H1 (cell line): Measurements from ENCODE around the gene EIPR1. TPM values are rescaled to one million over a fixed set of nuclear protein-coding genes. Genes with fewer than 3 reads are reported as not detected.

ENCODE experiments used
- CTCF ChIA-PET: fragments of 300-600 bp; sonication (Branson Sonifier 250); formaldehyde crosslinking; loops from one replicate; lab custom pipeline; 2021; ENCODE audit not compliant: partially characterized antibody; lab: Charles Lee
- POLR2A ChIA-PET: fragments of 300-600 bp; sonication (Branson Sonifier 250); formaldehyde crosslinking; loops from one replicate; lab custom pipeline; 2021; ENCODE audit warnings: inconsistent platforms; ENCODE audit not compliant: partially characterized antibody; lab: Charles Lee
- DNase-seq, 2 experiments: peaks; one replicate each; pipeline versions ENCODE4 v3.0.0 to v3.0.0-alpha.2; 2010 to 2022; ENCODE audit warnings: low spot score in 2 of 2, low read depth in 1 of 2, mixed read lengths in 1 of 2
- FAIRE-seq: peaks from 2 replicates; lab custom pipeline; 2011; peaks lifted over from hg19 to GRCh38; lab: Jason Lieb, UNC
- H2AFZ ChIP-seq: 2 replicates; pipeline ENCODE4 v1.8.1; 2012; ENCODE audit warnings: low read length, inconsistent platforms
- H2AK5ac ChIP-seq: 2 replicates; pipeline ENCODE4 v1.6.1; 2013; ENCODE audit warnings: low read depth, low read length
- H2BK120ac ChIP-seq: replicated peaks from 2 replicates; pipeline ENCODE3; 2013; ENCODE audit warnings: low read depth, low read length, inconsistent platforms
- H2BK12ac ChIP-seq: 2 replicates; pipeline ENCODE4 v1.6.1; 2013; ENCODE audit warnings: low read depth, low read length
- H2BK15ac ChIP-seq: 2 replicates; pipeline ENCODE4 v1.6.1; 2013; ENCODE audit warnings: low read length
- H2BK20ac ChIP-seq: 2 replicates; pipeline ENCODE4 v1.6.1; 2013; ENCODE audit warnings: low read length
- H2BK5ac ChIP-seq: 2 replicates; pipeline ENCODE4 v1.6.1; 2013; ENCODE audit warnings: low read depth, low read length
- H3K14ac ChIP-seq: 2 replicates; pipeline ENCODE4 v1.6.1; 2013; ENCODE audit warnings: inconsistent platforms; ENCODE audit not compliant: insufficient read length
- H3K18ac ChIP-seq: 2 replicates; pipeline ENCODE4 v1.6.1; 2013; ENCODE audit warnings: low read length; ENCODE audit errors: extremely low read depth
- H3K23ac ChIP-seq: 2 replicates; pipeline ENCODE4 v1.6.1; 2013; ENCODE audit warnings: inconsistent platforms; ENCODE audit not compliant: insufficient read length
- H3K23me2 ChIP-seq: 2 replicates; pipeline ENCODE4 v1.6.1; 2013; ENCODE audit warnings: low read depth, low read length
- H3K27ac ChIP-seq: 2 replicates; pipeline ENCODE4 v1.6.1; 2011; ENCODE audit warnings: low read depth, low read length, inconsistent platforms
- H3K27me3 ChIP-seq, 4 experiments: replicated peaks in 1 of 4; 1 replicate in 1 of 4; 2 replicates in 3 of 4; pipeline versions ENCODE4 v1.6.1 to v1.8.1; 2011 to 2013; ENCODE audit warnings: low read length in 3 of 4, mild to moderate bottlenecking in 3 of 4, inconsistent platforms in 2 of 4, mixed read lengths in 2 of 4, moderate library complexity in 1 of 4; ENCODE audit not compliant: control insufficient read depth in 3 of 4, insufficient read depth in 3 of 4; ENCODE audit errors: extremely low read depth in 1 of 4
- H3K36me3 ChIP-seq, 4 experiments: 2 replicates each; pipeline versions ENCODE4 v1.6.1 to v1.8.1; 2011 to 2013; ENCODE audit warnings: mild to moderate bottlenecking in 4 of 4, low read length in 3 of 4, moderate library complexity in 2 of 4, control low read depth in 1 of 4, inconsistent platforms in 1 of 4; ENCODE audit not compliant: insufficient read depth in 4 of 4, control insufficient read depth in 2 of 4
- H3K4ac ChIP-seq: replicated peaks from 2 replicates; pipeline ENCODE3; 2013; ENCODE audit warnings: low read length, low read depth, mixed read lengths, inconsistent platforms; ENCODE audit not compliant: insufficient read length
- H3K4me1 ChIP-seq, 4 experiments: replicated peaks in 1 of 4; 1 replicate in 1 of 4; 2 replicates in 3 of 4; pipeline versions ENCODE4 v1.6.1 to v1.8.1; 2011 to 2013; ENCODE audit warnings: low read length in 3 of 4, inconsistent platforms in 2 of 4, mixed read lengths in 1 of 4; ENCODE audit not compliant: insufficient read depth in 4 of 4, control insufficient read depth in 3 of 4
- H3K4me2 ChIP-seq, 2 experiments: 2 replicates each; pipeline versions ENCODE4 v1.6.1 to v1.8.1; 2011 to 2013; ENCODE audit warnings: low read depth in 2 of 2, low read length in 2 of 2, control low read depth in 1 of 2, inconsistent platforms in 1 of 2, mild to moderate bottlenecking in 1 of 2; ENCODE audit not compliant: insufficient read depth in 1 of 2
- H3K4me3 ChIP-seq, 4 experiments: fragments of 200-600, 300-600 bp in 1 of 4; sonication (generic), shearing (Covaris generic), sonication (Bioruptor Twin) in 1 of 4; 2 replicates each; pipeline versions ENCODE4 v1.5.1 to v1.8.1; 2011 to 2016; ENCODE audit warnings: low read length in 4 of 4, low read depth in 3 of 4, control low read depth in 2 of 4, inconsistent platforms in 2 of 4, mild to moderate bottlenecking in 2 of 4, mixed read lengths in 1 of 4, moderate library complexity in 1 of 4; ENCODE audit not compliant: insufficient read depth in 2 of 4; ENCODE audit errors: extremely low read depth in 1 of 4
- H3K56ac ChIP-seq: replicated peaks from 2 replicates; pipeline ENCODE3; 2013; ENCODE audit warnings: low read depth, mild to moderate bottlenecking, mixed read lengths, low read length, inconsistent platforms; ENCODE audit not compliant: insufficient read length
- H3K79me1 ChIP-seq: 2 replicates; pipeline ENCODE4 v1.6.1; 2013; ENCODE audit warnings: low read depth, low read length, control low read depth
- H3K79me2 ChIP-seq, 2 experiments: 2 replicates each; pipeline versions ENCODE4 v1.6.1 to v1.8.1; 2012 to 2013; ENCODE audit warnings: low read length in 2 of 2, mild to moderate bottlenecking in 2 of 2, inconsistent platforms in 1 of 2; ENCODE audit not compliant: insufficient read depth in 2 of 2, control insufficient read depth in 1 of 2
- H3K9ac ChIP-seq, 4 experiments: replicated peaks in 1 of 4; 1 replicate in 1 of 4; 2 replicates in 3 of 4; pipeline versions ENCODE4 v1.6.1 to v1.8.1; 2011 to 2013; ENCODE audit warnings: low read depth in 3 of 4, low read length in 3 of 4, control low read depth in 2 of 4, mild to moderate bottlenecking in 2 of 4, moderate library complexity in 2 of 4, inconsistent platforms in 1 of 4; ENCODE audit errors: extremely low read depth in 1 of 4
- H3K9me3 ChIP-seq, 2 experiments: 2 replicates each; pipeline versions ENCODE4 v1.6.1 to v1.8.1; 2012 to 2013; ENCODE audit warnings: mild to moderate bottlenecking in 2 of 2, moderate library complexity in 2 of 2, control low read depth in 1 of 2, inconsistent platforms in 1 of 2, low read depth in 1 of 2, low read length in 1 of 2, mixed read lengths in 1 of 2; ENCODE audit not compliant: insufficient read depth in 2 of 2
- H4K20me1 ChIP-seq, 2 experiments: replicated peaks in 1 of 2; 2 replicates each; pipeline versions ENCODE3 to v1.8.1; 2011 to 2013; ENCODE audit warnings: inconsistent platforms in 2 of 2, low read length in 2 of 2, mild to moderate bottlenecking in 1 of 2; ENCODE audit not compliant: insufficient read depth in 2 of 2, control insufficient read depth in 1 of 2
- H4K5ac ChIP-seq: 2 replicates; pipeline ENCODE4 v1.6.1; 2013; ENCODE audit warnings: low read length, low read depth, mixed read lengths, inconsistent platforms; ENCODE audit not compliant: insufficient read length
- H4K8ac ChIP-seq: 2 replicates; pipeline ENCODE4 v1.8.0; 2013; ENCODE audit warnings: mild to moderate bottlenecking, moderate library complexity, low read length, inconsistent platforms; ENCODE audit not compliant: insufficient read depth; ENCODE audit errors: extremely low read depth
- H4K91ac ChIP-seq: replicated peaks from 2 replicates; pipeline ENCODE3; 2013; ENCODE audit warnings: low read length, mixed read lengths, inconsistent platforms; ENCODE audit not compliant: insufficient read length
- BRCA1 ChIP-seq: IDR thresholded peaks from 2 replicates; pipeline ENCODE4 v1.6.1; 2012; ENCODE audit warnings: low read depth, low read length, improper control_type of control experiment
- CEBPB ChIP-seq: IDR thresholded peaks from 2 replicates; pipeline ENCODE4 v1.6.1; 2012; ENCODE audit warnings: low read depth, low read length
- CHD2 ChIP-seq: IDR thresholded peaks from 2 replicates; pipeline ENCODE4 v1.6.1; 2012; ENCODE audit warnings: low read length, improper control_type of control experiment
- CREB1 ChIP-seq: IDR thresholded peaks from 2 replicates; pipeline ENCODE4 v1.6.1; 2012; ENCODE audit warnings: inconsistent platforms
- EP300 ChIP-seq, 2 experiments: IDR thresholded peaks; 1 replicate in 1 of 2; 2 replicates in 1 of 2; pipeline ENCODE4 v1.6.1; 2011 to 2012; ENCODE audit warnings: low read depth in 2 of 2, low read length in 2 of 2, mild to moderate bottlenecking in 2 of 2, borderline replicate concordance in 1 of 2, inconsistent platforms in 1 of 2, moderate library complexity in 1 of 2
- GABPA ChIP-seq: IDR thresholded peaks from 2 replicates; pipeline ENCODE4 v1.6.1; 2011; ENCODE audit warnings: mild to moderate bottlenecking, low read length, moderate library complexity, borderline replicate concordance; ENCODE audit not compliant: insufficient read depth
- JUND ChIP-seq: IDR thresholded peaks from 2 replicates; pipeline ENCODE4 v1.6.1; 2011; ENCODE audit warnings: mild to moderate bottlenecking, improper control_type of control experiment, low read length
- NANOG ChIP-seq: IDR thresholded peaks from 2 replicates; pipeline ENCODE4 v1.6.1; 2011; ENCODE audit warnings: low read length, low read depth, mild to moderate bottlenecking, inconsistent platforms; ENCODE audit not compliant: insufficient read depth, poor library complexity, severe bottlenecking
- PHF8 ChIP-seq: fragments of 200-600 bp; sonication (generic); conservative IDR thresholded peaks from 2 replicates; pipeline ENCODE4 v1.7.1; 2012; ENCODE audit warnings: low read depth, mild to moderate bottlenecking, inconsistent platforms, low read length, moderate library complexity
- POLR2A ChIP-seq, 2 experiments: IDR thresholded peaks; 1 replicate in 1 of 2; 2 replicates in 1 of 2; pipeline ENCODE4 v1.6.1; 2011; ENCODE audit warnings: low read depth in 2 of 2, low read length in 2 of 2, mild to moderate bottlenecking in 2 of 2; ENCODE audit errors: control extremely low read depth in 1 of 2
- YY1 ChIP-seq: IDR thresholded peaks from 2 replicates; pipeline ENCODE4 v1.6.1; 2011; ENCODE audit warnings: low read depth, mild to moderate bottlenecking, low read length
- WGBS, 2 experiments: shearing (Covaris generic) in 1 of 2; methylation state at CpG; one replicate each; pipeline versions ENCODE4 v1.1.6 to v1.1.7; 2013 to 2015; ENCODE audit warnings: low lambda C conversion rate in 2 of 2, mixed read lengths in 2 of 2, inconsistent platforms in 1 of 2, low coverage in 1 of 2, missing lambda C conversion rate in 1 of 2; ENCODE audit not compliant: insufficient replicate concordance in 2 of 2, insufficient coverage in 1 of 2, insufficient read length in 1 of 2; ENCODE audit errors: extremely low coverage in 1 of 2, missing lambda C conversion rate in 1 of 2; 5-methylcytosine and 5-hydroxymethylcytosine counted together
- polyA plus RNA-seq, 7 experiments: library from polyadenylated mRNA; depleted of rRNA in 3 of 7; stranded (reverse) in 5 of 7; unstranded in 2 of 7; fragments of >200 nt in 5 of 7; fragments of 200-250 nt in 2 of 7; gene quantifications; 1 replicate in 5 of 7; 2 replicates in 1 of 7; 4 replicates in 1 of 7; pipeline versions ENCODE4 v1.2.1 to v1.2.3, GENCODE V29; 2011 to 2013; ENCODE audit warnings: missing spikeins in 2 of 7, mixed read lengths in 2 of 7
- total RNA-seq: library from RNA; stranded (reverse); fragmentation: NEBNext Ultra II Directional; extraction: Animal tissue kit (Norgen Biotek cat#: 25700); gene quantifications from 2 replicates; pipeline ENCODE4 v1.2.1, GENCODE V29; 2021

EIPR1 gene
- total and polyA plus RNA-seq, 2 of the 8 experiments (the other 6 are each of a cell fraction or from before 2014, with no cell fraction given) = 26.3 to 56.4 TPM

GRCh38 chr2:3379647-3380534 lies 2.3 kb upstream of the EIPR1 start, which contains the start of gene TRAPPC12:
Gene TRAPPC12 (plus strand): TSS chr2:3379694. CDS start chr2:3387624, 7,930 bp downstream.
- Histone ChIP-seq H4K91ac (peak within 1 kb of the TSS; percentile 91), H3K79me1 (peaks cover 3% of the 10 kb centered on the region; the same call in 1 of the 2 replicates), H3K4ac (no peak within 1 kb of the TSS), H3K56ac (peak within 1 kb of the TSS; percentile 94), H4K20me1 (no peaks in the 10 kb centered on the region), H3K23ac (no peak within 1 kb of the TSS), H3K4me2 (peak within 1 kb of the TSS; percentile 82 to 91), H3K9ac (peak within 1 kb of the TSS; percentile 67 to 88 (median 84)), H2BK15ac (0 out of 2 replicates have a peak within 1 kb of the TSS, but pooled peaks have one; percentile 81), H4K5ac (peak within 1 kb of the TSS; percentile 99), H3K27ac (peak within 1 kb of the TSS; percentile 56), H3K4me1 (peaks cover 5 to 9% (median 6%) of the 10 kb centered on the region in 4 experiments; a peak in 6 of 7 replicates), H3K27me3 (no peaks in the 10 kb centered on the region), H3K14ac (no peak within 1 kb of the TSS), H3K36me3 (peaks cover 0 to 5% (median 0%) of the 10 kb centered on the region in 4 experiments; a peak in 3 of 8 replicates), H2BK5ac (peak within 1 kb of the TSS; percentile 95), H2AFZ (peak within 1 kb of the TSS; percentile 71; the same call in 1 of the 2 replicates), H3K79me2 (peaks cover 13 to 37% of the 10 kb centered on the region in 2 experiments), H3K18ac (peak within 1 kb of the TSS; percentile 98), H3K23me2 (peaks cover 12% of the 10 kb centered on the region; the same call in 1 of the 2 replicates), H2BK12ac (0 out of 2 replicates have a peak within 1 kb of the TSS, but pooled peaks have one; percentile 18), H4K8ac (peak within 1 kb of the TSS; percentile 96), H2AK5ac (0 out of 2 replicates have a peak within 1 kb of the TSS, but pooled peaks have one; percentile 30), H3K9me3 (no peaks in the 10 kb centered on the region), H3K4me3 (peak within 1 kb of the TSS; percentile 71 to 97 (median 85)), H2BK120ac (peak within 1 kb of the TSS; percentile 41), H2BK20ac (no peak within 1 kb of the TSS)
- ChIA-PET POLR2A (interaction anchor here (0.8 to 1.4 kb wide), 4 partner anchors 12 to 177 kb away, joined by 3 to 5 read pairs (median 4); no protein-coding TSS in a partner anchor), CTCF (interaction anchor here (0.5 to 1.5 kb wide), 3 partner anchors 182 to 203 kb away, joined by 3 read pairs; no protein-coding TSS in a partner anchor)
- FAIRE-seq (no peak), DNase-seq (peak; percentile 77 to 95)
- 5% methylated on average over 53 of the region's 61 CpGs; no CpG with 5 or more reads in 1 of the 2 experiments for WGBS, 2 experiments
- TF ChIP-seq NANOG = peak; percentile 25
- peak; percentile 62 for TF ChIP-seq CREB1
- TF ChIP-seq POLR2A (IDR thresholded peaks at IDR 0.05; ENCODE audit: control extremely low read depth in 1 of 2, low read depth in 2 of 2, low read length in 2 of 2) = peak in 1 of 2 experiments; percentile 91; a peak in 2 of 3 replicates
- TF ChIP-seq CHD2 = no peak
- TF ChIP-seq PHF8 = peak; percentile 99
- TF ChIP-seq YY1 = no peak
- no peak for TF ChIP-seq CEBPB
- peak; percentile 92; the same call in 1 of the 2 replicates for TF ChIP-seq GABPA
- no peak for TF ChIP-seq EP300 (IDR thresholded peaks at IDR 0.05; ENCODE audit: borderline replicate concordance in 1 of 2, low read depth in 2 of 2, low read length in 2 of 2)
- no peak for TF ChIP-seq JUND
- no peak for TF ChIP-seq BRCA1
